HL-60/S4 treated with retinoic acid at 250 ng/mL for 4 days and 3 days (cell line): ENCODE measurements around the gene UBASH3A.
"Not testable (repeated sequence)": the region's sequence is repeated elsewhere in the genome, so short reads cannot be mapped to it uniquely, and the experiment has no call there.

Experiments used
- in situ Hi-C: fragments of 300-500 bp; cut with MboI; formaldehyde crosslinking; loops from 2 replicates; pipeline ENCODE4 v1.7.0; 2022; ENCODE audit warnings: low sequenced_read_pairs

The UBASH3A gene

DNA sequence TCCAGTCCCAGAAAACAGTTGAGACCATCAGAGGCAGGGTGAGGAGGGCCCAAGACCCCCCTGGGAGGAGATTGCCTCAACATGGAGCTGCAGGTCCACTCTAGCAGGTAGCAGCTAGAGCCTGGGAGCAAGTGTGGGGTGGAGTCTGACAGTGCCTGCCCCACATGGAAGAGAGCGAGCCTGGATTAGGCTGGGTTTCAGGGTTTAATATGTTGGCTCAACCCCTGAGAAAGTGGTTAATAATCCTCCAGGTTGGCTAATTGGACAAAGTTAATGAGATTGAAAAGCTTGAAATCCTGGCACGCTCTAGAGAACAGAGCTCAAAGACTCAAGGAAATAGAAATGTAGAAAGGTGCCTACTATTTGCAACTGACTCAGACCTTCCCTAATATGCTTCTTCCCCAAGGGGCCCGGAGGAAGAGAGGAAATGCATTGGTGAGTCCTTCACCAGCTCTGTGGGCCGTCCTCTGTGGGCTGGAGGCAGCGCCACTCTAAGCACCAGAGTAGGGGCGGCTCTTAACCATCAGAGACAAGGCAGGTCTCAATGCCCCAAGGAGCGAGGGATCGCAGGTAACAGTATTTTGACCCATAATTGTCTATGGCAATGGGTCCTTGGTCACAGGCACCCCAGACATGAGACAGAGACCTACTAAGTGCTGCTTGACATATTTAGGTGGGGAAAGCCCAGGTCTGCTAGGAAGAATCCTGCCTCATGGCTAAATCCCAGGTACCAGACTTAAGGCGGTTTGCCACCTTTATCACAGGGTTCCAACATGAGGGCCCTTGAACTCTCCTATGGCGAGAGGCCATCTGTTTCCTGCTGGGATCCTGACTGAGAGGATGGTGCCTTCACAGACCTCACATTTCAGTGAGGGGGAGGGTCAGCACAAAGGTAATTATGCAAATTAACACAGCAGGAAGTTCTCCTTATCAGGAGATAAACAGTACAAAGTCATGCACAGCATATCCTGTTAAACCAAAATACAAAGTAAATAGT lies 58.5 kb downstream of the UBASH3A start:
- in situ Hi-C loops = no loop called here

DNA sequence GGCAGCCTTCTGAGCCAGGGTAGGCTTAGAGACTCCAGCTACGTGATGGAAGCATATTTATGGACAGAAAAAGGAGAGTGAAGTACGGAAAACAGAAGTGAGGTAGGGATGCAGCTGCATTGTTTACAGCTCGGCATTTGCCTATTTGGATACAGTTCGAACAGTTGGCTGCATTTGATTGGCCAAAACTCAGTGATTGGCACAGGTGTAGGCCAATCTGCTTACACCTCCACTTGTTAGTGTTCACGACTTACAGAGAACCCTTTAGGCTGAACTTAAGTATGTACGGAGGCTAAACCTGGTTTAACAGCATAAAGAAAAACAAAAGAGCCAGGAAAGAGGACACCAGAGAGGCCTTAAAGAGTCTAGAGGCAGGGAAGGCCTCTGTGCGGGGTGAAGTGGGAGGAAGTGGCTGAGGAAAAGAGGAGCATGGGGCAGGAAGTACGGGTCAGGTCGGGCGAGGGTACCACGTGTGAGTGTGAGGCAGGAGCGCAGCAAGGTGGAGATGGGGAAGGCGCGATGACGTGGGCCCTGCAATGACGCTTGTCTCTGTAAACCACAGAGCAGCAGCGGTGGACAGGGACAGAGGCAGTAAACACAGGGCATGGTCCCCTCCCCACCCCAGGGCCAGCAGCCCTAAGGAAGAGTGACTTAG lies 60.3 kb downstream of the UBASH3A start:
- in situ Hi-C loops = no loop called here

DNA sequence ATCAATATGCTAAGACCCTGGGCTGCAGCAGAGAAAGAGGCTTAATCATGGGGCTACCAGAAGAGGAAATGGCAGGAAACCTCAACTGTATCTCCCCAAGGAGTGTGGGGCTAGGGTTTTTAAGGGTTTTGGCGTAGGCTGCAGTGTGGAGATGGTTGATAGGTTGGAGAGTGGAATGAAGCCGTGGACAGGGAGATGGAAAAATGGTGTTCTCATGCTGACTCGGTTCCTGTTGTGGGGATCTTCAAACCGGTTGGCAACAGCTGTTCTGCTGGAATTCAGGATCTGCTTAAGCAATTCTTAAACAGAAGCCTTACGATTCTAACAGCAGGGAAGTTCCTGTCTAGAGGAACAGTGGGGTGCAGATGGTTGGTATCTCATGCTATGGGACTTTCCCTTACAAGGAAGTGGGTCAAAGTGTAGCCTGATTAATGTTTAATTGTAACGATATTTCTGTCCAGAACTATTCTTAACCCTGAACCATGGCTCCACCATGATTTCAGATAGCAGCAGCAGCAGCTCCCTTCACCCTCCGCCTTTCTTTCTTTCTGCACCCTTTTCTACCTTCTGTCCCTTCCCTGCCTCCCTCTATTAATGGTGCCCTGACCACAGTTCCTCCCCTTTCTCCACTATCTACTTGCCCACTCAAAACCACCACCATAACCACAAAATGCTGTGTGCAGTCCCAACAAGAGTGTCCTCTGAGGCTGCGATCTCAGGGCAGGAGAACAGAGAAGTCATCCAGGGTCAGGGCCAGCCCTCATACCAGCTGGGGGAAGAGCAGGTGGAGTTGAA lies 61.5 kb downstream of the UBASH3A start:
- in situ Hi-C loops = no loop called here

DNA sequence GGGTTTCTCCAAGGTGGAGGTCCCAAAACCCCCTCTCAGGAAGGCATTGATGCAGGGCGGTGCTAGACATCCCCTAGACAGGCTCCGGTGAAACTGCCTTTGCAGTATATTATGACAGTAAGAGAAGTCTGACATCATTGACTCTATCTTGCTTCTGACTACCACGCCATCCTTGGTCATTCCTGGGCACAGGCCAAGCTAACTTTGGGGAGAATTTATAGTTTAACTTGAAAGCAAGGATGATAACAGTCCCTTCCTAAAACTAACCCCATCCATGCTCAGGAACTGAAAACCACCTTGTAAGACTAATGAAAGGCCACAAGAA lies 62.1 kb downstream of the UBASH3A start:
- in situ Hi-C loops = no loop called here

DNA sequence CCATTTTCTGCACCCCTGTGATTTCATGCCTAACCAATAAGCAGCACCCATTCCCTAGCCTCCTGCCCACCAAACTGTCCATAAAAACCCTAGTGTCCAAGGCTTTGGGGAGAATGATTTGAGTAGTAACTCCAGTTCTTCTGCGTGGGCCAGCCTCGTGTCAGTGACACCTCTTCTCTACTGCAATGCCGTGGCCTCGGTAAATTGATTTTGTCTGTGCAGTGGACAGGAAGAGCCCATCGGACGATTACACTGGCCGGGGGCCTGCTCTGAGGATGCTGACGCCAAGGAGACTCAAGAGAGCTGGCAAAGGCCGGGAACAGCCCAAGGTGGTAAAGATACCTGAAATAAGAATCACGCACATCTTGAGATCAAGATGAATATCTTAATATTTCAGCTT lies 63.0 kb downstream of the UBASH3A start:
- in situ Hi-C loops = no loop called here

DNA sequence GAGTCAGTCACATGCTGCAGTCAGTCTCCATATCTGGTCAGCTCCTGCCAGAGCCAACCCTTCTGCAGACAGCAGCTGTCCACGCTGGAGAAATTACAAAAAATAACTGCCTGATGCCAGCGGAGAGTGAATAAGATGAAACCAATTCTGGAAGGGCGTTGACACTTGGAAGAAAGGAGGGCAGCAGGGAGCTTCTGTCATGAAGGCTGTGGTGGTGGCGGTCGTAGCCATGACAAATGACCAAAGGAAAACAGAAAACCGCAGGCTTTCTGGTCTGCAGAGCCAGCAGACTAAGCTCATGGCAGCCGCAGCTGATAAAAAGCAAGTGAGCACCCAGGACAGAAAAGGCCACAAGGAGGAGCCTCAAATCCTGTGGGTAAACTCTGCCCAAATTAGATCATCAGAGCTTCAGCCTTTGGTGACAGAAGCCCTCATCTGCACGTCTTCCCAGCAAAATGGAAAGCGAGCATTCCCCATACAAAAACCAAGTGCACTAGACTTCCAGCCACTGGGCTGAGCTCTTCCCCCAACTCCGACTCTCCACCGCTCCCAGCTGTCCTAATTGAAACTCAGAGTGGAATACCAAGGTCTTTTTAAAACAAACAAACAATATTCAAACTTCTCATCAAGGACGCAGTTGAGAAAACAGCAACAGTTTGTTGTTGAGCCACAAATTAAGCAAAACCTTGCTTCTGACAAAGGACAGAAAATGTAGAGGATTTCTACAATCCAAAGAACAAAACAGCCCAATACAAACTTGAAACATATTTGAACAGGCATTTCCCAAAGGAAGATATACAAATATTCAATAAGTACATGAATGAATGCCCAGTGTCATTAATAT lies 63.7 kb downstream of the UBASH3A start:
- in situ Hi-C loops = no loop called here

DNA sequence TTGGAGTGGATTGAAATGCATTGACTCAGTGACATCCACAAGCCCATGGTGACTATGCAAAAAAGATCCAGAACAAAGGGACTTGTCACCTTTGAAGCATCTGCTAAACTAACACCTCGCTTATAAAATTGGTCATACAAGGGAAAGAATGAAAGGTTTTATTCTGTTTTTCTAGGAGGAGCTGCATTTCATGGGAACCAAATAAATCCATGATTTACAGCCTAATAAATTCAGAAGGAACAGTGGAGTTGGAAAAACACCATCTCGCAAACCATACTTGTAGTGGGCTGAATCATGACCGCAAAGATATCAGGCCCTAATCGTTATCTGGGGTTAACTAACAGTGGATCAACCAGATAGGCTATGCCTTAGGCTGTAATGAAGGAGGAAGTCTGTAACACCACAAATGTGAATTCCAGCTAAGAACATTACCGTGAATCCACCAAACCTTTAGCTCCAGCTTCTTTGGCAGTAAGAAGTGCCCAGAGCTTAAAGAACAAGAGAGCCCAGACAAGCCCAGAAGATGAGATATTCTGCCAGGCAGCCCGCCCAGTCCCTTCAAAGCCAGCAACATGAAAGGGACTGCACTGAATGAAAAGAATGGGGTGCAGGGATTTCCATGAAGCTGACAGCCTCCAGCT lies 64.9 kb downstream of the UBASH3A start:
- in situ Hi-C loops = no loop called here

DNA sequence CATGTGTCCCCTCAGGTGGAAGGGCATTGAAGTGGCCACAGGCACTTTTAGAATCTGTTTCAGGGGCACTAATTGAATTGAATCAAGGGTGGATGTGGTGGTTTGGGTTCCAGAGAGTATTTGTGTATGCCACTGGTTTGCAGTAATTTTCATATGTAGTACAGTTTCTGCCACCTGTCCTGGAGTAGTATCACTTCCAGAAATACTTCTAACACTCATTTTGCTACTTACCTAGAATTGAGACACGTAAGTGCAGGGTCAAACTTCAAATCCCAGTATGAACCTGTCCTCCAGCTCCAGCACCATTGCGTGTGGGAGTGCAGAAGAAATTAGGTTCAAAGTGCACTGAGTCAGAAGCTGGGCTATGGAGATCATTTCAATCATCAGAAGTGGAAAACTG lies 65.6 kb downstream of the UBASH3A start:
- in situ Hi-C loops = no loop called here

GRCh38 chr21:42469726-42470125 lies 66.0 kb downstream of the UBASH3A start:
- in situ Hi-C loops = not testable (repeated sequence)

- in situ Hi-C loops = no loop called here
These were observed 67.5 kb downstream of the UBASH3A start for GRCh38 chr21:42471206-42471605.

DNA sequence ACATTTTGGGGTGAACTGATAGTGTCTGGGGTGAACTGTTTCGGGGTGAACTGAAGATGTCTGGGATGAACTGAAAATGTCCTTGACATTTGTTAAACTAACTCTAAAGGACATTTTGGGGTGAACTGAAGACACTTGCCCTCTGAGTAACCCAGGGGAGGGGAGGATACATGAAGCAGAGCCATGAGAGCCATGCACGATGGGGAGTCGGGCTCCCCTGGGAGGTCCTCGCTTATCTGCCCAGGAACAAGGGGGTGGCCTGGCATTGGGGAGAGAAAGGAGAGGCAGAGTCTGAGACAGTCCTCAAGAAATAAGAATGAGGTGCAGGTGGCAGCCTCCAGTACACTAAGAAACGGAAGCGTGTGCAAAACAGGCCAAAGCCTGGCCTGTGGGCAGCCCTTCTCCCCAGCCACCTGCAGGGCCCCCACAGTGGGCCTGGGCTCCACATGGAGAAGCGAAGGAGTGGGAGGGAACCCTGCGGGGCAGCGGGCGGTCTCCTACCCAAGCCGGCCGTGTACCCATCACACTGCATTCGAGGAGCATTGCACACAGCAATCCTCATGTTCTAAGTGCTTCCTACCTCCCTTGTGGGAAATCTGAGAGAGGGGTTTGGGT lies 68.1 kb downstream of the UBASH3A start:
- in situ Hi-C loops = no loop called here

GRCh38 chr21:42472521-42472920 lies 68.8 kb downstream of the UBASH3A start:
- in situ Hi-C loops = no loop called here

DNA sequence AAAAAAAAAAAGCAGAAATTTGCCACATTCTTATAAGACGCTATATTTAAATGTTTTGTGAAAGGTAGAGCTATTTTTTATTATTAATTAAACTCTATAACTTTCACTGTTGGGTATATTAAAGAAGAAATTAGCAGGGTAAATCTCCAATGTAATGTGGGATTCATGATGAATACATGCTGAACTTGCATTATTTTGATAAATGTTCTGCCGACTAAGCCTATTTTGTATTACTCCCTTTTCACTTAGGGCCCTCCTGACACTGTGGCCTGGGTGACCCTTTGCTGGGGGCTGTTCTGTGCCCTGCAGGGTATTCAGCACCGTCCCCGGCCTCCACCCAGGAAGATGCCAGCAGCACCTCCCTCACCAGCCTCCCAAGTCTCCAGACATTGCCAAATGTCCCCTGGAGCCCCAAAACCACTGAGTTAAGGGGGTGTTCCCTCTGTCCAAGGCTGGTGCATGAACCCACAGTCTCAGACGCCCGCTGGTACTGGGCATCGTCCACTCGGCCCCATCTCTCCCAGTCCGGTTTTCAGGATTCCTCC lies 69.9 kb downstream of the UBASH3A start:
- in situ Hi-C loops = no loop called here

GRCh38 chr21:42474043-42474831 lies 70.5 kb downstream of the UBASH3A start:
- in situ Hi-C loops = no loop called here

DNA sequence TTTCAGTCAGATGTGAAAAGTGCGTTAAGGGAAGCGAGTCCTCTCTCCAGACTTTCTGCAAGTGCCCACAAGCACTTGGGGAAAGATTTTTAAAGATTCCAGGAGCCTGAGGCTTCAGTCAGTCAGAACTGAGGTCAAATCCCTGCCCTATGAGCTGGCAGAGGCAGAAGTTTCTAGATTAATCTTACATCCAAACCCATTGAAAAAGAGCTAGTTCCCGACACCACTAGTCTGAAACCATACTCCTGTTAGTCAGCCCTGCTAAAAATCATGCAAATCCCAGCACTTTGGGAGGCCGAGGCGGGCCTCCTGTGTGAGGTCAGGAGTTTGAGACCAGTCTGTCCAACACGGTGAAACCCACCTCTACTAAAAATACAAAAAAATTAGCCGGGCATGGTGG lies 71.3 kb downstream of the UBASH3A start:
- in situ Hi-C loops = no loop called here

GRCh38 chr21:42475526-42476387 lies 72.1 kb downstream of the UBASH3A start:
- in situ Hi-C loops = no loop called here
